ENCODE measurements around the gene ALDOC.
"Not testable (repeated sequence)": the region's sequence is repeated elsewhere in the genome, so short reads cannot be mapped to it uniquely, and the experiment has no call there.

The ALDOC gene

DNA sequence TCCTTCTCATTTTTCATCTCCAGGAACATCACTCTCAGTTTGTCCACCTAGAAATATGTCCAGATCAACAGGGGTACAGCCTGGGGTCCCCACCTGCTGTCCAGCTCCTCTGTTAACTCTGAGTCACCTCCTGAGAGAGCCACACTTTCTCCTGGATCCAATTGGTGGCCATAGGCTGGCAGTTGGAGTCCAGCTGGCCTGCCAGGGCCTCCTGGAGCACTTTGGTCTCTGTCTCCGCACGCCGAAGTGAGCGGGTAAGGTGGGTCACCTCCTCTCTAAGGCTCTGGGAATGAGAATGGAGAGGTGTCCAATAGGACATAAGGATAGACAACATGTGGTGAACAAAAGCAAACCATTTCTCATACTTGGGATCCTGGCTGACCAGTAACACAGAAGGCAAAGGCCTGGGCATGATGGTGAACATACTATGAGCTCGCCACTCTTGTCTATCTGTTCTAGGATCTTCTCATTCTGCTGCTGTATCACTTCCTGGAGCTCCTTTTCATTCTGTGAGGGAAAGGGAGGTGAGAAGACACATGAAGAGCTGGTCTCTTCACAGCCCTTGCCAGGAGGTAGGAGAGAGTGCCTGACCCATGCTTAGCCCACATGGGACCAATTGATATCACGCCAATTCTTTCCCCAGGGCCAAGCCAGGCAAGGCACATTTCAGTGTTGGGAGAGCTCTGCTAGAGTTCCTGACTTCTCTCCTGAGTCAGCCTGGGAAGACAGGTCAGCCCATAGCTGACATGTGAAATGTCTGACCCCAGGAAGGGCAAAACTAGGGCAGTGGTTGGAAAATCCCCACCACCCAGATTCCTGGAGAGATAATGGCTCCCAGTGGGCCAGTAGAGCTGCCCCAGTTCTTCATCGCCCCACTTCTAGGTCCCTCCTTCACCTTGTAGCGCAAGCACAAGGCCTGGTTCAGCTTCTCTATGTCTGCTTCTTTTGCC is 1.8 kb upstream of the ALDOC start:
- H3K4me2 ChIP-seq (ENCODE audit: low read length): no peak overlapping the region
- H3K27ac ChIP-seq (ENCODE audit: low read depth, low read length): no peak overlapping the region
- H3K9me2 ChIP-seq (replicated peaks; ENCODE audit: control insufficient read depth, low read length): no peaks in the 10 kb centered on the region
- no peak for TF ChIP-seq EZH2phosphoT487 (IDR thresholded peaks at IDR 0.05; ENCODE audit: borderline replicate concordance, low read length)
- TF ChIP-seq, protein P1, sequence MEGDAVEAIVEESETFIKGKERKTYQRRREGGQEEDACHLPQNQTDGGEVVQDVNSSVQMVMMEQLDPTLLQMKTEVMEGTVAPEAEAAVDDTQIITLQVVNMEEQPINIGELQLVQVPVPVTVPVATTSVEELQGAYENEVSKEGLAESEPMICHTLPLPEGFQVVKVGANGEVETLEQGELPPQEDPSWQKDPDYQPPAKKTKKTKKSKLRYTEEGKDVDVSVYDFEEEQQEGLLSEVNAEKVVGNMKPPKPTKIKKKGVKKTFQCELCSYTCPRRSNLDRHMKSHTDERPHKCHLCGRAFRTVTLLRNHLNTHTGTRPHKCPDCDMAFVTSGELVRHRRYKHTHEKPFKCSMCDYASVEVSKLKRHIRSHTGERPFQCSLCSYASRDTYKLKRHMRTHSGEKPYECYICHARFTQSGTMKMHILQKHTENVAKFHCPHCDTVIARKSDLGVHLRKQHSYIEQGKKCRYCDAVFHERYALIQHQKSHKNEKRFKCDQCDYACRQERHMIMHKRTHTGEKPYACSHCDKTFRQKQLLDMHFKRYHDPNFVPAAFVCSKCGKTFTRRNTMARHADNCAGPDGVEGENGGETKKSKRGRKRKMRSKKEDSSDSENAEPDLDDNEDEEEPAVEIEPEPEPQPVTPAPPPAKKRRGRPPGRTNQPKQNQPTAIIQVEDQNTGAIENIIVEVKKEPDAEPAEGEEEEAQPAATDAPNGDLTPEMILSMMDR (IDR thresholded peaks at IDR 0.05; ENCODE audit: low read depth, low read length, poor library complexity, severe bottlenecking): no peak
- H3K79me2 ChIP-seq (ENCODE audit: control insufficient read depth, low read length): no peaks in the 10 kb centered on the region
- H3F3A ChIP-seq (ENCODE audit: control insufficient read depth, insufficient read depth): peaks cover 20% of the 10 kb centered on the region
- peaks cover 86% of the 10 kb centered on the region for H3K36me3 ChIP-seq (ENCODE audit: control insufficient read depth, low read length)
- peaks cover 19% of the 10 kb centered on the region for H3K4me1 ChIP-seq (ENCODE audit: control insufficient read depth, low read length)
- H4K20me1 ChIP-seq (ENCODE audit: control insufficient read depth, insufficient read depth, low read depth, low read length): no peaks in the 10 kb centered on the region
- no peaks in the 10 kb centered on the region for H3K27me3 ChIP-seq (ENCODE audit: control insufficient read depth, low read length)
- no peaks in the 10 kb centered on the region for H3K9me3 ChIP-seq (ENCODE audit: control insufficient read depth, insufficient read depth, low read length)
- no peak overlapping the region for H3K4me3 ChIP-seq (ENCODE audit: low read length)

DNA sequence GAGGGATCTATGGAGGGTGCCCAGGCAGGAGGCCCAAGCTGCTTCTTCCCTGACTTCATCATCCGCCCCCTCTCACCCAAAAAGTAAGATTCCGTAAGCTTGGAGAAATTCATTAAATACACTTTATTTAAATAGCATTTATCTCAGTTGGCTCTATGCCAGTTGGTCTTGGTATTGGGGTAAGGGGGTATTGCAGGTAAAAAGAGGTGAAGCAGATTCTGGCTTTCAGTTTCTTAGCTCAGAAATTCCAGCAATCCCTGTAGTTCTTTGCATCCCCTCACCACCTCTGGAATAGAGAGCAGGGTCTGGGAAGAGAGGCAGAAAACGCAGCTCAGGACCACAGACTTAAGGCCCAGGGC is 750 bp upstream of the ALDOC start:
- Histone ChIP-seq H3K4me3 (ENCODE audit: low read length) (peak overlapping the region; percentile 72), H3K36me3 (ENCODE audit: control insufficient read depth, low read length) (peaks cover 83% of the 10 kb centered on the region), H3K4me2 (ENCODE audit: low read length) (peak overlapping the region; percentile 67), H3K79me2 (ENCODE audit: control insufficient read depth, low read length) (no peaks in the 10 kb centered on the region), H4K20me1 (ENCODE audit: control insufficient read depth, insufficient read depth, low read depth, low read length) (no peaks in the 10 kb centered on the region), H3F3A (ENCODE audit: control insufficient read depth, insufficient read depth) (peaks cover 20% of the 10 kb centered on the region), H3K4me1 (ENCODE audit: control insufficient read depth, low read length) (peaks cover 22% of the 10 kb centered on the region), H3K9me3 (ENCODE audit: control insufficient read depth, insufficient read depth, low read length) (no peaks in the 10 kb centered on the region), H3K9me2 (replicated peaks; ENCODE audit: control insufficient read depth, low read length) (no peaks in the 10 kb centered on the region), H3K27ac (ENCODE audit: low read depth, low read length) (peak overlapping the region; percentile 61), H3K27me3 (ENCODE audit: control insufficient read depth, low read length) (no peaks in the 10 kb centered on the region)
- TF ChIP-seq, protein P1 (IDR thresholded peaks at IDR 0.05; ENCODE audit: low read depth, low read length, poor library complexity, severe bottlenecking): no peak
- no peak for TF ChIP-seq EZH2phosphoT487 (IDR thresholded peaks at IDR 0.05; ENCODE audit: borderline replicate concordance, low read length)

DNA sequence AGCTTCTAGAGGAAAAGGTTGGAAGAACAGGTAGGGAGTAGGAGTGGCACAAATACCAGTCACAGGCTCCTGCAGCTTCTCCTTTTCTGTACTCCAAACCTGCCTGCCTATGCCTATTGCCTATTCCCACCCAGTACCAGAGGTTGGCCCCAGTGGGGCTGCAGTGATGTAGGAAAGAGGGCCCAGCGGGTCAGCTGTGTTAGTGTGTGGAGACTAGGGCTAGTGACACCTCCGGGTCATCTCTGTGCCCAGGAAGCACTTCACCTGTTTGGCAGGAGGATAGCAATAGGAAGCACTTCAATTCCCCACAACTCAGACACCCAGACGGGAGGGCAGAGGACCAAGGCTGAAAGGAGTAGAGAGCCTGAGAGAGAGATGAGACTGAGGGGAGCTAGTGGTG is 679 bp downstream of the ALDOC start:
- H3K4me1 ChIP-seq (ENCODE audit: control insufficient read depth, low read length): peaks cover 30% of the 10 kb centered on the region
- H3K27ac ChIP-seq (ENCODE audit: low read depth, low read length); H3K27me3 ChIP-seq (ENCODE audit: control insufficient read depth, low read length); H3K9me2 ChIP-seq (replicated peaks; ENCODE audit: control insufficient read depth, low read length); H3K9me3 ChIP-seq (ENCODE audit: control insufficient read depth, insufficient read depth, low read length); H3K79me2 ChIP-seq (ENCODE audit: control insufficient read depth, low read length); H4K20me1 ChIP-seq (ENCODE audit: control insufficient read depth, insufficient read depth, low read depth, low read length): not testable (repeated sequence)
- peak overlapping the region; percentile 68 for H3K4me3 ChIP-seq (ENCODE audit: low read length)
- H3K4me2 ChIP-seq (ENCODE audit: low read length): peak overlapping the region; percentile 61
- peaks cover 77% of the 10 kb centered on the region for H3K36me3 ChIP-seq (ENCODE audit: control insufficient read depth, low read length)
- peaks cover 24% of the 10 kb centered on the region for H3F3A ChIP-seq (ENCODE audit: control insufficient read depth, insufficient read depth)

DNA sequence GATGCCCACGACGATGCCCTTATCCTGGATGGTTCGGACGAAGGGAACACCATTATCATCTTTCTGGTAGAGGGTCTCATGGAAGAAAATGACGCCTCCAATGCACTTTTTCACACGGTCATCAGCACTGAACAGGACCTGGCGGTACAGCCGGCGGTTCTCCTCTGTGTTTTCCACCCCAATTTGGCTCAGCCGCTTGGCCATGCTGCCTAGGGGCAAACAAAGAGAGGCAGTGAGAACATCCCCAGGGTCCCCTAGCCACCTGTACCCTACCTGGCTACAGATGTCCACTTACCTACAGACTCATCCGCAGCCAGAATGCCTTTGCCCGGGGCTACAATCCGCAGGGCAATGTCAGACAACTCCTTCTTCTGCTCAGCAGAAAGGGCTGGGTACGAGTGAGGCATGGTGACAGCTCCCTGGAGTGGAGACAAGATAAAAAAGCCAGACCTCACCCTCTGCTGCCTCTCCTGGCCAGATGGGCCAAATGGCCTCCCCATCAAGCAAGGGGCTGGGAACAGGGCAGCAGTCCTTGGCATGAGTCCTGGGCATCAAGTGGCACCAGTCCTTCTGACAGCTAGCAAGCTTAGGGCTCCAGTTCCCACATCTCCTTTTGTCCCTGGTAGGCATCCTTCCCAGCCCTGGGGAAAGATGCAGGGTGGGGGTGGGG is 1.4 kb downstream of the ALDOC start:
- Histone ChIP-seq H3K4me3 (ENCODE audit: low read length) (peak overlapping the region; percentile 68), H3K4me1 (ENCODE audit: control insufficient read depth, low read length) (peaks cover 35% of the 10 kb centered on the region), H3K27me3 (ENCODE audit: control insufficient read depth, low read length) (no peaks in the 10 kb centered on the region), H4K20me1 (ENCODE audit: control insufficient read depth, insufficient read depth, low read depth, low read length) (no peaks in the 10 kb centered on the region), H3K9me2 (replicated peaks; ENCODE audit: control insufficient read depth, low read length) (no peaks in the 10 kb centered on the region), H3K79me2 (ENCODE audit: control insufficient read depth, low read length) (peaks cover 9% of the 10 kb centered on the region), H3K4me2 (ENCODE audit: low read length) (peak overlapping the region; percentile 61), H3K27ac (ENCODE audit: low read depth, low read length) (no peak overlapping the region), H3K36me3 (ENCODE audit: control insufficient read depth, low read length) (peaks cover 72% of the 10 kb centered on the region), H3F3A (ENCODE audit: control insufficient read depth, insufficient read depth) (peaks cover 17% of the 10 kb centered on the region), H3K9me3 (ENCODE audit: control insufficient read depth, insufficient read depth, low read length) (no peaks in the 10 kb centered on the region)
- TF ChIP-seq EZH2phosphoT487 (IDR thresholded peaks at IDR 0.05; ENCODE audit: borderline replicate concordance, low read length): no peak
- TF ChIP-seq, protein P1 (IDR thresholded peaks at IDR 0.05; ENCODE audit: low read depth, low read length, poor library complexity, severe bottlenecking): peak; percentile 8
